CD8-positive, alpha-beta memory T cell (primary cell): ENCODE results near the gene CCDC137. TPM values are rescaled to one million over a fixed set of nuclear protein-coding genes. Genes with fewer than 3 reads are reported as not detected.
A peak's percentile ranks its signal among the peaks of the same experiment; 100 is the strongest.

Experiments
- CTCF ChIA-PET: fragments of 350-600 bp; sonication (Branson Sonifier 250); formaldehyde crosslinking; loops from one replicate; lab custom pipeline; 2021; ENCODE audit warnings: antibody characterized with exemption; lab: Charles Lee
- POLR2A ChIA-PET: fragments of 350-600 bp; sonication (Branson Sonifier 250); formaldehyde crosslinking; loops from one replicate; lab custom pipeline; 2021; ENCODE audit warnings: antibody characterized with exemption; lab: Charles Lee
- DNase-seq, 5 donors: peaks; one replicate each; pipeline versions ENCODE4 v3.0.0 to v3.0.0-alpha.2; 2020 to 2022; ENCODE audit warnings: mixed read lengths in 1 of 5
- H3K27ac ChIP-seq: one replicate; pipeline ENCODE4 v1.7.0; 2013; ENCODE audit warnings: low read depth, mild to moderate bottlenecking, low read length, moderate library complexity
- H3K27me3 ChIP-seq: 2 replicates; pipeline ENCODE4 v1.7.0; 2013; ENCODE audit warnings: low read length, mild to moderate bottlenecking; ENCODE audit not compliant: insufficient read depth, poor library complexity, severe bottlenecking
- H3K36me3 ChIP-seq: 2 replicates; pipeline ENCODE4 v1.7.0; 2013; ENCODE audit warnings: mild to moderate bottlenecking, low read length, moderate library complexity; ENCODE audit not compliant: insufficient read depth
- H3K4me1 ChIP-seq: 2 replicates; pipeline ENCODE4 v1.7.0; 2013; ENCODE audit warnings: mild to moderate bottlenecking, low read length, moderate library complexity; ENCODE audit not compliant: insufficient read depth
- H3K4me3 ChIP-seq: 2 replicates; pipeline ENCODE4 v1.7.0; 2013; ENCODE audit warnings: mild to moderate bottlenecking, low read length
- H3K9me3 ChIP-seq: 2 replicates; pipeline ENCODE4 v1.7.0; 2013; ENCODE audit warnings: mild to moderate bottlenecking, low read length
- H3K27ac Mint-ChIP-seq, 8 donors: one replicate each; pipeline ENCODE4 v1.8.0; 2020 to 2021; ENCODE audit warnings: mixed read lengths in 8 of 8, mild to moderate bottlenecking in 6 of 8, inconsistent platforms in 3 of 8, moderate library complexity in 3 of 8
- H3K27me3 Mint-ChIP-seq, 2 donors: one replicate each; pipeline ENCODE4 v1.8.0; 2020 to 2021; ENCODE audit warnings: mixed read lengths in 2 of 2, mild to moderate bottlenecking in 1 of 2, moderate library complexity in 1 of 2
- H3K36me3 Mint-ChIP-seq, 3 donors: one replicate each; pipeline ENCODE4 v1.8.0; 2020 to 2021; ENCODE audit warnings: mixed read lengths in 3 of 3, inconsistent platforms in 1 of 3, mild to moderate bottlenecking in 1 of 3
- H3K4me1 Mint-ChIP-seq, 3 donors: one replicate each; pipeline ENCODE4 v1.8.0; 2020 to 2021; ENCODE audit warnings: mixed read lengths in 3 of 3, inconsistent platforms in 1 of 3, mild to moderate bottlenecking in 1 of 3
- H3K4me3 Mint-ChIP-seq, 7 donors: one replicate each; pipeline ENCODE4 v1.8.0; 2020 to 2021; ENCODE audit warnings: mixed read lengths in 7 of 7, mild to moderate bottlenecking in 6 of 7, moderate library complexity in 4 of 7, inconsistent platforms in 2 of 7
- H3K9me3 Mint-ChIP-seq, 5 donors: one replicate each; pipeline ENCODE4 v1.8.0; 2020 to 2022; ENCODE audit warnings: mixed read lengths in 5 of 5, mild to moderate bottlenecking in 3 of 5, moderate library complexity in 2 of 5, inconsistent platforms in 1 of 5
- polyA plus RNA-seq: library from polyadenylated mRNA; unstranded; fragments of 300-500 nt; fragmentation: Illumina TruSeq; gene quantifications from one replicate; pipeline ENCODE4 v1.2.3, GENCODE V29; 2021
- total RNA-seq, 2 experiments: library from RNA; stranded (reverse); gene quantifications; one replicate each; pipeline ENCODE4 v1.2.3, GENCODE V29; 2021

Gene CCDC137
- total and polyA plus RNA-seq, 3 experiments from 2014 or later: 22.2 to 70.7 (median 68.6) TPM

GRCh38 chr17:81676906-81677305, 10.4 kb downstream of the CCDC137 start:
- H3K36me3 ChIP-seq: peaks cover 9% of the 10 kb centered on the region
- ChIA-PET CTCF (no interaction called here), POLR2A (interaction anchor here (1.1 kb wide), 1 partner anchor 10 kb away, joined by 4 read pairs; the partner anchor contains the start of genes CCDC137 and OXLD1)
- no peak overlapping the region for H3K4me3 ChIP-seq
- peaks cover 0 to 42% (median 0%) of the 10 kb centered on the region in 3 donors for H3K36me3 Mint-ChIP-seq
- no peaks in the 10 kb centered on the region for H3K9me3 Mint-ChIP-seq
- no peak overlapping the region for H3K27ac ChIP-seq
- H3K27me3 Mint-ChIP-seq: no peaks in the 10 kb centered on the region
- no peak overlapping the region for H3K4me3 Mint-ChIP-seq
- no peak for DNase-seq
- no peaks in the 10 kb centered on the region for H3K4me1 ChIP-seq
- no peaks in the 10 kb centered on the region for H3K27me3 ChIP-seq
- H3K9me3 ChIP-seq: no peaks in the 10 kb centered on the region
- H3K4me1 Mint-ChIP-seq: peaks cover 5 to 9% (median 7%) of the 10 kb centered on the region in 3 donors
- H3K27ac Mint-ChIP-seq: no peak overlapping the region

GRCh38 chr17:81680150-81680549, 13.6 kb downstream of the CCDC137 start:
- H3K36me3 Mint-ChIP-seq: peaks cover 0 to 27% (median 0%) of the 10 kb centered on the region in 3 donors
- peaks cover 0 to 3% of the 10 kb centered on the region in 2 donors for H3K27me3 Mint-ChIP-seq
- Histone ChIP-seq H3K27ac (no peak overlapping the region), H3K9me3 (no peaks in the 10 kb centered on the region), H3K27me3 (no peaks in the 10 kb centered on the region), H3K36me3 (no peaks in the 10 kb centered on the region), H3K4me1 (peaks cover 17% of the 10 kb centered on the region), H3K4me3 (no peak overlapping the region)
- H3K9me3 Mint-ChIP-seq: no peaks in the 10 kb centered on the region
- peaks cover 22 to 33% (median 26%) of the 10 kb centered on the region in 3 donors for H3K4me1 Mint-ChIP-seq
- ChIA-PET CTCF (no interaction called here), POLR2A (no interaction called here)
- peak overlapping the region in 2 of 7 donors; percentile 15 to 85 for H3K4me3 Mint-ChIP-seq
- no peak for DNase-seq
- H3K27ac Mint-ChIP-seq: peak overlapping the region in 1 of 8 donors; percentile 63

- no peak for DNase-seq
- Histone ChIP-seq H3K4me3 (no peak overlapping the region), H3K27me3 (no peaks in the 10 kb centered on the region), H3K4me1 (peaks cover 28% of the 10 kb centered on the region), H3K36me3 (peaks cover 7% of the 10 kb centered on the region), H3K9me3 (no peaks in the 10 kb centered on the region), H3K27ac (no peak overlapping the region)
- Mint-ChIP-seq H3K36me3 (peaks cover 0 to 36% (median 4%) of the 10 kb centered on the region in 3 donors), H3K27ac (peak overlapping the region in 4 of 8 donors; percentile 12 to 83 (median 70)), H3K4me1 (peaks cover 25 to 38% (median 28%) of the 10 kb centered on the region in 3 donors), H3K4me3 (peak overlapping the region in 3 of 7 donors; percentile 20 to 37 (median 37)), H3K27me3 (peaks cover 0 to 3% of the 10 kb centered on the region in 2 donors), H3K9me3 (no peaks in the 10 kb centered on the region)
- ChIA-PET CTCF (no interaction called here), POLR2A (interaction anchor here (3.9 kb wide), 1 partner anchor 21 kb away, joined by 38 read pairs; the partner anchor contains the start of gene MRPL12)
Observed at GRCh38 chr17:81681672-81682071, 15.1 kb downstream of the CCDC137 start.

- POLR2A ChIA-PET: interaction anchor here (0.5 to 3.9 kb wide), 9 partner anchors 8 to 1845 kb away, joined by 3 to 38 read pairs (median 4); partner anchors contain the start of genes MRPL12 and SLC25A10
- no peak for DNase-seq
- Histone ChIP-seq H3K4me1 (peaks cover 28% of the 10 kb centered on the region), H3K4me3 (peak overlapping the region; percentile 95), H3K27me3 (no peaks in the 10 kb centered on the region), H3K27ac (peak overlapping the region; percentile 58), H3K36me3 (peaks cover 18% of the 10 kb centered on the region), H3K9me3 (no peaks in the 10 kb centered on the region)
- Mint-ChIP-seq H3K36me3 (peaks cover 0 to 46% (median 4%) of the 10 kb centered on the region in 3 donors), H3K4me1 (peaks cover 25 to 44% (median 28%) of the 10 kb centered on the region in 3 donors), H3K27me3 (peaks cover 0 to 3% of the 10 kb centered on the region in 2 donors), H3K4me3 (peak overlapping the region; percentile 92 to 99 (median 97)), H3K27ac (peak overlapping the region; percentile 17 to 86 (median 76)), H3K9me3 (no peaks in the 10 kb centered on the region)
- CTCF ChIA-PET: interaction anchor here (1.7 kb wide), 1 partner anchor 11 kb away, joined by 4 read pairs; no protein-coding TSS in a partner anchor
Observed at GRCh38 chr17:81682565-81683207, 16.1 kb downstream of the CCDC137 start.

GRCh38 chr17:81683208-81683583, 16.7 kb downstream of the CCDC137 start:
- Mint-ChIP-seq H3K27me3 (peaks cover 0 to 3% of the 10 kb centered on the region in 2 donors), H3K9me3 (no peaks in the 10 kb centered on the region), H3K4me1 (peaks cover 25 to 44% (median 28%) of the 10 kb centered on the region in 3 donors), H3K4me3 (peak overlapping the region; percentile 92 to 99 (median 97)), H3K36me3 (peaks cover 0 to 49% (median 4%) of the 10 kb centered on the region in 3 donors), H3K27ac (peak overlapping the region in 7 of 8 donors; percentile 63 to 99 (median 80))
- Histone ChIP-seq H3K4me3 (peak overlapping the region; percentile 95), H3K4me1 (peaks cover 28% of the 10 kb centered on the region), H3K27me3 (no peaks in the 10 kb centered on the region), H3K36me3 (peaks cover 18% of the 10 kb centered on the region), H3K9me3 (no peaks in the 10 kb centered on the region), H3K27ac (peak overlapping the region; percentile 58)
- ChIA-PET POLR2A (interaction anchor here (0.5 to 3.9 kb wide), 17 partner anchors 8 to 1845 kb away, joined by 3 to 38 read pairs (median 4); partner anchors contain the start of genes CCDC137, FN3KRP, MCRIP1 and MRPL12), CTCF (interaction anchor here (1.0 to 2.9 kb wide), 3 partner anchors 10 to 171 kb away, joined by 3 to 12 read pairs (median 4); partner anchors contain the start of gene MRPL12)
- no peak for DNase-seq

GRCh38 chr17:81683584-81684441, 17.3 kb downstream of the CCDC137 start, which contains the start of the genes ARL16 and HGS:
ARL16 (minus strand) TSS chr17:81683797; CDS start chr17:81683753, 44 bp downstream.
HGS (plus strand) TSS chr17:81684011; CDS start chr17:81684067, 56 bp downstream.
- peak within 1 kb of the TSS; percentile 83 to 99 (median 94) for H3K27ac Mint-ChIP-seq
- ChIA-PET CTCF (interaction anchor here (0.7 to 2.9 kb wide), 4 partner anchors 10 to 171 kb away, joined by 3 to 12 read pairs (median 4); partner anchors contain the start of gene MRPL12), POLR2A (interaction anchor here (0.5 to 3.9 kb wide), 21 partner anchors 9 to 1846 kb away, joined by 3 to 38 read pairs (median 4); partner anchors contain the start of genes CCDC137, FN3KRP, MCRIP1 and MRPL12)
- H3K9me3 Mint-ChIP-seq: no peaks in the 10 kb centered on the region
- DNase-seq: peak; percentile 96 to 98 (median 98)
- H3K4me3 Mint-ChIP-seq: peak within 1 kb of the TSS; percentile 92 to 99 (median 97)
- peaks cover 0 to 54% (median 5%) of the 10 kb centered on the region in 3 donors for H3K36me3 Mint-ChIP-seq
- no peaks in the 10 kb centered on the region for H3K9me3 ChIP-seq
- H3K4me1 ChIP-seq: peaks cover 28% of the 10 kb centered on the region
- H3K4me1 Mint-ChIP-seq: peaks cover 27 to 44% (median 28%) of the 10 kb centered on the region in 3 donors
- peak within 1 kb of the TSS; percentile 95 for H3K4me3 ChIP-seq
- H3K36me3 ChIP-seq: peaks cover 24% of the 10 kb centered on the region
- peak within 1 kb of the TSS; percentile 79 for H3K27ac ChIP-seq
- H3K27me3 Mint-ChIP-seq: peaks cover 0 to 3% of the 10 kb centered on the region in 2 donors
- H3K27me3 ChIP-seq: no peaks in the 10 kb centered on the region

- Mint-ChIP-seq H3K36me3 (peaks cover 0 to 59% (median 7%) of the 10 kb centered on the region in 3 donors), H3K9me3 (no peaks in the 10 kb centered on the region), H3K27me3 (peaks cover 0 to 3% of the 10 kb centered on the region in 2 donors), H3K27ac (peak overlapping the region; percentile 60 to 90 (median 78)), H3K4me3 (peak overlapping the region; percentile 80 to 90 (median 83)), H3K4me1 (peaks cover 27 to 49% (median 28%) of the 10 kb centered on the region in 3 donors)
- Histone ChIP-seq H3K4me1 (peaks cover 28% of the 10 kb centered on the region), H3K36me3 (peaks cover 24% of the 10 kb centered on the region), H3K27me3 (no peaks in the 10 kb centered on the region), H3K9me3 (no peaks in the 10 kb centered on the region), H3K4me3 (peak overlapping the region; percentile 95), H3K27ac (peak overlapping the region; percentile 79)
- CTCF ChIA-PET: interaction anchor here (0.7 to 2.9 kb wide), 2 partner anchors 17 to 19 kb away, joined by 3 to 12 read pairs; partner anchors contain the start of gene MRPL12
- POLR2A ChIA-PET: interaction anchor here (0.6 to 3.9 kb wide), 10 partner anchors 16 to 389 kb away, joined by 3 to 38 read pairs (median 5); partner anchors contain the start of genes MCRIP1, MRPL12, P4HB and SLC25A10
- DNase-seq: no peak
Observed at GRCh38 chr17:81684442-81684911, 17.9 kb downstream of the CCDC137 start.
